AG04449 (cell line): Measurements from ENCODE around the gene NBR1.
"Not testable (repeated sequence)": the region's sequence is repeated elsewhere in the genome, so short reads cannot be mapped to it uniquely, and the experiment has no call there.

Experiments
- CTCF ChIA-PET: fragments of 350-600 bp; formaldehyde crosslinking; extraction: SDS; loops from one replicate; lab custom pipeline; 2021; ENCODE audit warnings: antibody characterized with exemption; lab: Yijun Ruan, JAX
- POLR2A ChIA-PET: fragments of 400-600, 350-600 bp; formaldehyde crosslinking; extraction: SDS; loops from one replicate; lab custom pipeline; 2020; ENCODE audit warnings: antibody characterized with exemption, inconsistent platforms; lab: Yijun Ruan, JAX
- DNase-seq: peaks from one replicate; pipeline ENCODE4 v3.0.0-alpha.2; 2010; ENCODE audit warnings: low read depth, low spot score
- H3K4me3 ChIP-seq: 2 replicates; pipeline ENCODE4 v1.5.1; 2011; ENCODE audit warnings: low read depth, mild to moderate bottlenecking, control low read depth, low read length
- TF ChIP-seq, protein P1 (sequence below): IDR thresholded peaks from one replicate; pipeline ENCODE4 v1.5.1; 2011; ENCODE audit warnings: mild to moderate bottlenecking, moderate library complexity, low read length, control low read depth, inconsistent platforms; ENCODE audit not compliant: insufficient read depth; ENCODE audit errors: missing control alignments

The NBR1 gene, protein sequence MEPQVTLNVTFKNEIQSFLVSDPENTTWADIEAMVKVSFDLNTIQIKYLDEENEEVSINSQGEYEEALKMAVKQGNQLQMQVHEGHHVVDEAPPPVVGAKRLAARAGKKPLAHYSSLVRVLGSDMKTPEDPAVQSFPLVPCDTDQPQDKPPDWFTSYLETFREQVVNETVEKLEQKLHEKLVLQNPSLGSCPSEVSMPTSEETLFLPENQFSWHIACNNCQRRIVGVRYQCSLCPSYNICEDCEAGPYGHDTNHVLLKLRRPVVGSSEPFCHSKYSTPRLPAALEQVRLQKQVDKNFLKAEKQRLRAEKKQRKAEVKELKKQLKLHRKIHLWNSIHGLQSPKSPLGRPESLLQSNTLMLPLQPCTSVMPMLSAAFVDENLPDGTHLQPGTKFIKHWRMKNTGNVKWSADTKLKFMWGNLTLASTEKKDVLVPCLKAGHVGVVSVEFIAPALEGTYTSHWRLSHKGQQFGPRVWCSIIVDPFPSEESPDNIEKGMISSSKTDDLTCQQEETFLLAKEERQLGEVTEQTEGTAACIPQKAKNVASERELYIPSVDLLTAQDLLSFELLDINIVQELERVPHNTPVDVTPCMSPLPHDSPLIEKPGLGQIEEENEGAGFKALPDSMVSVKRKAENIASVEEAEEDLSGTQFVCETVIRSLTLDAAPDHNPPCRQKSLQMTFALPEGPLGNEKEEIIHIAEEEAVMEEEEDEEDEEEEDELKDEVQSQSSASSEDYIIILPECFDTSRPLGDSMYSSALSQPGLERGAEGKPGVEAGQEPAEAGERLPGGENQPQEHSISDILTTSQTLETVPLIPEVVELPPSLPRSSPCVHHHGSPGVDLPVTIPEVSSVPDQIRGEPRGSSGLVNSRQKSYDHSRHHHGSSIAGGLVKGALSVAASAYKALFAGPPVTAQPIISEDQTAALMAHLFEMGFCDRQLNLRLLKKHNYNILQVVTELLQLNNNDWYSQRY

DNA sequence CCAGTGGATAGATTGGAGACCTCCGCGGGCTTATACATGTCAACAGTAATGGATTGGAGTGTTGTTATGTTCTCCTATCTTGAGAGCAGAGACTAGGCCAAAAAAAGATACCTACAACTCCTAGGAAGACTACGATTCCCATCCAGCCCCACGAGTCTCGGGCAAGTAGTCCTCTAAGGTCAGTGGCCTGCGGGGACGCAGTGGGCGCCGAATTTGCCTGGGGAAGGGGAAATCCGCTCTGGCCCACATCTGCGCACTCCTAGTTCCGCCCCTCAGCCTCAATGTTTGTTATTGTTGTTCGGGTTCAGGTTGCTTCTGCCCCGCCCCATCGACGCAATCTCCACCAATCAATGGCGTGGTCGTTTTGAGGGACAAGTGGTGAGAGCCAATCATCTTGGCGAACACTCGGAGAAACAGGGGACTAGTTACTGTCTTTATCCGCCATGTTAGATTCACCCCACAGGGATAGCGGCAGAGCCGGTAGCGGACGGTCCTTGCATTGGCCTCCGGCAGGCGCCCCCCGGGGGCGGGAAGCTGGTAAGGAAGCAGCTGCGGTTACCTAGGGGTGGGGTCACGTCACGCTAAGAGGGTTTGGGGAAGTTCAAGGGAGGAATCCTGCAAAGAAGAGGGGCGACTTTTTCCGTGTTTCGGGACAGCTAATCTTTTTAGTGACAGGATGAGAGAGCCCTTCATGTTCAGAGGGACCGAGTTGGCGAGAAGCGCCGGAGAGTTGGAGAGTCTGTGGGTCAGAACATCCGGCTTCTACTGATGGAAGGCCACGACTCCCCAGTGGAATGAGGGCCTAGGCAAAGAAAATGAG, at the start of gene NBR1:
Gene NBR1, plus strand, starts transcription at position 449 of the 820 bp plus-strand sequence. CDS start 4,586 bp downstream, outside the sequence.
- CTCF ChIA-PET: interaction anchor here (1.0 to 1.9 kb wide), 6 partner anchors 18 to 172 kb away, joined by 3 to 14 read pairs (median 3); partner anchors contain the start of genes RND2 and RPL27
- POLR2A ChIA-PET: interaction anchor here (0.9 to 2.3 kb wide), 5 partner anchors 13 to 173 kb away, joined by 3 to 15 read pairs (median 6); partner anchors contain the start of genes RPL27 and TMEM106A
- peak within 1 kb of the TSS; percentile 85 for H3K4me3 ChIP-seq
- DNase-seq: peak; percentile 92
- TF ChIP-seq, protein P1, sequence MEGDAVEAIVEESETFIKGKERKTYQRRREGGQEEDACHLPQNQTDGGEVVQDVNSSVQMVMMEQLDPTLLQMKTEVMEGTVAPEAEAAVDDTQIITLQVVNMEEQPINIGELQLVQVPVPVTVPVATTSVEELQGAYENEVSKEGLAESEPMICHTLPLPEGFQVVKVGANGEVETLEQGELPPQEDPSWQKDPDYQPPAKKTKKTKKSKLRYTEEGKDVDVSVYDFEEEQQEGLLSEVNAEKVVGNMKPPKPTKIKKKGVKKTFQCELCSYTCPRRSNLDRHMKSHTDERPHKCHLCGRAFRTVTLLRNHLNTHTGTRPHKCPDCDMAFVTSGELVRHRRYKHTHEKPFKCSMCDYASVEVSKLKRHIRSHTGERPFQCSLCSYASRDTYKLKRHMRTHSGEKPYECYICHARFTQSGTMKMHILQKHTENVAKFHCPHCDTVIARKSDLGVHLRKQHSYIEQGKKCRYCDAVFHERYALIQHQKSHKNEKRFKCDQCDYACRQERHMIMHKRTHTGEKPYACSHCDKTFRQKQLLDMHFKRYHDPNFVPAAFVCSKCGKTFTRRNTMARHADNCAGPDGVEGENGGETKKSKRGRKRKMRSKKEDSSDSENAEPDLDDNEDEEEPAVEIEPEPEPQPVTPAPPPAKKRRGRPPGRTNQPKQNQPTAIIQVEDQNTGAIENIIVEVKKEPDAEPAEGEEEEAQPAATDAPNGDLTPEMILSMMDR: no peak

DNA sequence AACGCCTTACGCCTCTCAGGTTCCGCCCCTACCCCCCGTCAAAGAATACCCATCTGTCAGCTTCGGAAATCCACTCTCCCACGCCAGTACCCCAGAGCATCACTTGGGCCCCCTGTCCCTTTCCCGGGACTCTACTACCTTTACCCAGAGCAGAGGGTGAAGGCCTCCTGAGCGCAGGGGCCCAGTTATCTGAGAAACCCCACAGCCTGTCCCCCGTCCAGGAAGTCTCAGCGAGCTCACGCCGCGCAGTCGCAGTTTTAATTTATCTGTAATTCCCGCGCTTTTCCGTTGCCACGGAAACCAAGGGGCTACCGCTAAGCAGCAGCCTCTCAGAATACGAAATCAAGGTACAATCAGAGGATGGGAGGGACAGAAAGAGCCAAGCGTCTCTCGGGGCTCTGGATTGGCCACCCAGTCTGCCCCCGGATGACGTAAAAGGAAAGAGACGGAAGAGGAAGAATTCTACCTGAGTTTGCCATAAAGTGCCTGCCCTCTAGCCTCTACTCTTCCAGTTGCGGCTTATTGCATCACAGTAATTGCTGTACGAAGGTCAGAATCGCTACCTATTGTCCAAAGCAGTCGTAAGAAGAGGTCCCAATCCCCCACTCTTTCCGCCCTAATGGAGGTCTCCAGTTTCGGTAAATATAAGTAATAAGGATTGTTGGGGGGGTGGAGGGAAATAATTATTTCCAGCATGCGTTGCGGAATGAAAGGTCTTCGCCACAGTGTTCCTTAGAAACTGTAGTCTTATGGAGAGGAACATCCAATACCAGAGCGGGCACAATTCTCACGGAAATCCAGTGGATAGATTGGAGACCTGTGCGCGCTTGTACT, 45.7 kb upstream of the NBR1 start, which contains the start of gene BRCA1:
Gene BRCA1, minus strand, starts transcription at position 232 of the 834 bp plus-strand sequence. CDS start 1,268 bp downstream, outside the sequence.
- DNase-seq: peak; percentile 91
- POLR2A ChIA-PET: interaction anchor here (1.2 kb wide), 1 partner anchor 127 kb away, joined by 4 read pairs; the partner anchor contains the start of gene RPL27

DNA sequence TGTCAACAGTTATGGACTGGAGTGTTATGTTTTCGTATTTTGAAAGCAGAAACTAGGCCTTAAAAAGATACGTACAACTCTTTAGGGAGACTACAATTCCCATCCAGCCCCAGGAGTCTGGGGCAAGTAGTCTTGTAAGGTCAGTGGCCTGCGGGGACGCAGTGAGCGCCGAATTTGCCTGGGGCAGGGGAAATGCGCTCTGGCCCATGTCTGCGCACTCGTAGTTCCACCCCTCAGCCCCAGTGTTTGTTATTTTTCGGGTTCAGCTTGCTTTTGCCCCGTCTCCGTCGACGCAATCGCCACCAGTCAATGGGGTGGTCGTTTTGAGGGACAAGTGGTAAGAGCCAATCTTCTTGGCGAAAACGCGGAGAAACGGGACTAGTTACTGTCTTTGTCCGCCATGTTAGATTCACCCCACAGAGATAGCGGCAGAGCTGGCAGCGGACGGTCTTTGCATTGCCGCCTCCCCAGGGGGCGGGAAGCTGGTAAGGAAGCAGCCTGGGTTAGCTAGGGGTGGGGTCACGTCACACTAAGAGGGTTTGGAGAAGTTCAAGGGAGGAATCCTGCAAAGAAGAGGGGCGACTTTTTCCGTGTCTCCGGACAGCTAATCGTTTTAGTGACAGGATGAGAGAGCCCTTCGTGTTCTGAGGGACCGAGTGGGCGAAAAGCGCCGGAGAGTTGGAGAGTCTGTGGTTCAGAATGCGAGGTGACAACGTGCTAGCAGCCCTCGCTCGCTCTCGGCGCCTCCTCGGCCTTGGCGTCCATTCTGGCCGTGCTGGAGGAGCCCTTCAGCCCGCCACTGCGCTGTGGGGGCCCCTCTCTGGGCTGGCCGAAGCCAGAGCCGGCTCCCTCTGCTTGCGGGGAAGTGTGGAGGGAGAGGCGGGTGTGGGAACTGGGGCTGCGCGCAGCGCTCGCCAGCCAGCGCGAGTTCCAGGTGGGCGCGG, 44.8 kb upstream of the NBR1 start:
- ChIA-PET CTCF (interaction anchor here (1.1 kb wide), 1 partner anchor 128 kb away, joined by 3 read pairs; the partner anchor contains the start of gene RPL27), POLR2A (no interaction called here)
- peak overlapping the region; percentile 95 for H3K4me3 ChIP-seq
- DNase-seq: no peak
- TF ChIP-seq, protein P1: no peak

More for the DNA sequence above, 45.7 kb upstream of the NBR1 start, which contains the start of gene BRCA1:
- peak within 1 kb of the TSS; percentile 95 for H3K4me3 ChIP-seq
- CTCF ChIA-PET: interaction anchor here (1.2 to 1.3 kb wide), 2 partner anchors 76 to 101 kb away, joined by 4 to 5 read pairs; no protein-coding TSS in a partner anchor
- TF ChIP-seq, protein P1: no peak

DNA sequence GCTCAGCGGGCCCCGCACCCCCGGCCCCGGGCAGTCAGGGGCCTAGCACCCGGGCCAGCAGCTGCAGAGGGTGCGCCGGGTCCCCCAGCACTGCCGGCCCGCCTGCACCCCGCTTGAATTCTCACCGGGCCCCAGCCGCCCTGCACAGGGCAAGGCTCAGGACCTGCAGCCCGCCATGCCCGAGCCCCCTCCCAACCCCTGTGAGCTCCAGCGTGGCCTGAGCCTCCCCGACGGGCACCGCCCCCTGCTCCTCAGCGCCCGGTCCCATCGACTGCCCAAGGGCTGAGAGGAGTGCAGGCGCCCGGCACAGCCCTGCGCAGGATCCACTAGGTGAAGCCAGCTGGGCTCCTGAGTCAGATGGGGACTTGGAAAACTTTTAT, 44.1 kb upstream of the NBR1 start:
- ChIA-PET CTCF (interaction anchor here (1.1 kb wide), 1 partner anchor 129 kb away, joined by 3 read pairs; the partner anchor contains the start of gene RPL27), POLR2A (no interaction called here)
- TF ChIP-seq, protein P1: no peak
- no peak for DNase-seq
- no peak overlapping the region for H3K4me3 ChIP-seq

DNA sequence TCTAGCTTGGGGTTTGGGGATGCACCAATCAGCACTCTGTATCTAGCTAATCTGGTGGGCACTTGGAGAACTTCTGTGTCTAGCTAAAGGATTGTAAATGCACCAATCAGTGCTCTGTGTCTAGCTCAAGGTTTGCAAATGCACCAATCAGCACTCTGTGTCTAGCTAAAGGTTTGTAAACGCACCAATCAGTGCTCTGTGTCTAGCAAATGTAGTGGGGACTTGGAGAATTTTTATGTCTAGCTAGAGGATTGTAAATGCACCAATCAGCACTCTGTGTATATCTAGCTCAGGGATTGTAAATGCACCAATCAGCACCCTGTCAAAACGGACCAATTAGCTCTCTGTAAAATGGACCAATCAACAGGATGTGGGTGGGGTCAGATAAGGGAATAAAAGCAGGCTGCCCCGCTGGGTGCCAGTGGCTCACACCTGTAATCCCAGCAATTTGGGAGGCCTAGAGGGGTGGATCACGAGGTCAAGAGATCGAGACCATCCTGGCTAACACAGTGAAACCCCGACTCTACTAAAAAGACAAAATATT, 43.6 kb upstream of the NBR1 start:
- DNase-seq, POLR2A ChIA-PET, H3K4me3 ChIP-seq: not testable (repeated sequence)
- CTCF ChIA-PET: interaction anchor here (1.1 kb wide), 1 partner anchor 129 kb away, joined by 3 read pairs; the partner anchor contains the start of gene RPL27
